ENCODE measurements around the gene NUDCD3. TPM values are rescaled to one million over a fixed set of nuclear protein-coding genes. Genes with fewer than 3 reads are reported as not detected.
A peak's percentile ranks its signal among the peaks of the same experiment; 100 is the strongest.

Gene NUDCD3
- total RNA-seq, 1 donor from 2014 or later, result 105 TPM

DNA sequence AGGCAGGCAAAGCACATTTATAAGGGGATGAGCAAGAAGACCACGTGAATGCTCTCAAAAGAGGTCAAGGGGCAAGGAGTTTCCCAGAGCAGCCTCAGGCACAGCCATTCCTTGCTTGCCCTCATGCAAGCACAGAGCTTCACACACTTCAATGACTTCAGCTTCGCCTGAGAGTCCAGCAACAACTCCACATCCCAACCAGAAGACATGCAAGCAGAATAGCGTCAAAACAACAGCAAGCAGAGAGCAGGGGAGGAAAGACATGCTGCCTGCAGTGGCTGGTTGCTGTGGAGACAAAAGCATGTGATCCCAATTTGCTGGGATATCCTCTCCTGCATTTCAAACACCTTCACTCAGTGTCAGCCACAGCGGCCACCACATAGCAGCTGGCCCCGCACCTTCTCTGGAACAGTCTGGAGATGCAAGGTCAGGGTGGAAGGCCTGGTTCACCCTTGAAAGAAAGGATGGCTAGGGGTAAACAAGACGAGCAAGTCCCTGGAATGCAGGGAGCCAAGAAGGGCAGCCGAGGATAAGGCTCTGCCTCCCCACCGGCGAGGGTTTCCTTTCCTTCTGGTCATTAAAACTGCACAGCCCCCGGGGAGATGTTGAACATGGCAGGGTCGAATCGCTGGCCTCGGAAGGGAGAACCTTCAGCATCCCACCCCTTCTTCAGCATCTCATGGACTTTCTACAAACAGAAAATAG lies 104.9 kb downstream of the NUDCD3 start:
- peaks cover 27% of the 10 kb centered on the region for H3K36me3 Mint-ChIP-seq (ENCODE audit: low read depth)
- no peak for DNase-seq (ENCODE audit: low spot score)
- no peak overlapping the region for H3K4me3 Mint-ChIP-seq (ENCODE audit: unreplicated experiment)
- H3K9me3 Mint-ChIP-seq (ENCODE audit: low read depth), result no peaks in the 10 kb centered on the region
- no peaks in the 10 kb centered on the region for H3K27me3 Mint-ChIP-seq (ENCODE audit: low read depth)
- peaks cover 16% of the 10 kb centered on the region for H3K4me1 Mint-ChIP-seq (ENCODE audit: low read depth)
- TF ChIP-seq, protein P1, sequence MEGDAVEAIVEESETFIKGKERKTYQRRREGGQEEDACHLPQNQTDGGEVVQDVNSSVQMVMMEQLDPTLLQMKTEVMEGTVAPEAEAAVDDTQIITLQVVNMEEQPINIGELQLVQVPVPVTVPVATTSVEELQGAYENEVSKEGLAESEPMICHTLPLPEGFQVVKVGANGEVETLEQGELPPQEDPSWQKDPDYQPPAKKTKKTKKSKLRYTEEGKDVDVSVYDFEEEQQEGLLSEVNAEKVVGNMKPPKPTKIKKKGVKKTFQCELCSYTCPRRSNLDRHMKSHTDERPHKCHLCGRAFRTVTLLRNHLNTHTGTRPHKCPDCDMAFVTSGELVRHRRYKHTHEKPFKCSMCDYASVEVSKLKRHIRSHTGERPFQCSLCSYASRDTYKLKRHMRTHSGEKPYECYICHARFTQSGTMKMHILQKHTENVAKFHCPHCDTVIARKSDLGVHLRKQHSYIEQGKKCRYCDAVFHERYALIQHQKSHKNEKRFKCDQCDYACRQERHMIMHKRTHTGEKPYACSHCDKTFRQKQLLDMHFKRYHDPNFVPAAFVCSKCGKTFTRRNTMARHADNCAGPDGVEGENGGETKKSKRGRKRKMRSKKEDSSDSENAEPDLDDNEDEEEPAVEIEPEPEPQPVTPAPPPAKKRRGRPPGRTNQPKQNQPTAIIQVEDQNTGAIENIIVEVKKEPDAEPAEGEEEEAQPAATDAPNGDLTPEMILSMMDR (IDR thresholded peaks at IDR 0.05), result no peak
- peak overlapping the region; percentile 58 for H3K27ac Mint-ChIP-seq (ENCODE audit: unreplicated experiment)

DNA sequence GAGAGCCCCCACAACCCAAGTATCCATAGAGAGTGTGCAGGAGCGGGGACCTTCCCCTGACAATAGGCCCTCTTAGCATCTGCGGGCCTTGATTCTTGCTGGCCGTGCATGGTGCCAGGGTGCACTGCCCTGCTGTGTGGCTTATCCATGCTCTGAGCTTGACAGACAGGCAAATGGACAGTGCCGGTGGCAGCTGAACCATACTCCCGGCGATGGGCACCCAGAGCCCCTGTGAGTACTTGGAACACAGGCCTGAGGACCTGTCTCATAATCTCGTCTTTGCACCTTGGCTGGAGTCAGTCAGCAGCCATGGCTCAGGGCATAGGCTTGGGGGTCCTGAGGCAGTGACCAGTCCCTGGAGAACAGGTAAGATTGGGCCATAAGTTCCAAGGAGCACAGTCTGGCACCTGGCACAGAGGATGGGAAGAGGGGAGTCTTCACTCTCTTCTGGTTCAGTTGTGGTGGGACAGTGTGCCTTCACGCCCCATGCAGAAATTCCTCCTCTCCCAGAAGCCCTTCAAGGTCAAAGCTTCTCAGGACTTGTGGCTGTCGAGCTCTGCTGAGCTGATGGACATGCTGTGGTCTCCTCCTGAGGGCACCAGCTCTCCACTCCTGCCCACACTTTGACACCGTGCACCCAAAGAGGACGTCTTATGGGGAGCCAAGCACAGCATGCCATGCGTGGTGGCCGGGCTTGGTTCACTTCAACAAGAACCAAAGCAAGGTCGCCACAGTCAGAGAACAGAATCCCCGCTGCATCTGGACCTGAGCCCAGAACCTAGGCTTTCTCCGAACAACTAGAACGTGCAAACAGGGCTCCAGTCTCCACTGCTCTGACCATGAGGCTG lies 105.6 kb downstream of the NUDCD3 start:
- peak; percentile 83 for DNase-seq (ENCODE audit: low spot score)
- Mint-ChIP-seq H3K4me1 (ENCODE audit: low read depth) (peaks cover 16% of the 10 kb centered on the region), H3K36me3 (ENCODE audit: low read depth) (peaks cover 24% of the 10 kb centered on the region), H3K4me3 (ENCODE audit: unreplicated experiment) (no peak overlapping the region), H3K27me3 (ENCODE audit: low read depth) (no peaks in the 10 kb centered on the region), H3K27ac (ENCODE audit: unreplicated experiment) (no peak overlapping the region), H3K9me3 (ENCODE audit: low read depth) (no peaks in the 10 kb centered on the region)
- TF ChIP-seq, protein P1 (IDR thresholded peaks at IDR 0.05), result no peak

DNA sequence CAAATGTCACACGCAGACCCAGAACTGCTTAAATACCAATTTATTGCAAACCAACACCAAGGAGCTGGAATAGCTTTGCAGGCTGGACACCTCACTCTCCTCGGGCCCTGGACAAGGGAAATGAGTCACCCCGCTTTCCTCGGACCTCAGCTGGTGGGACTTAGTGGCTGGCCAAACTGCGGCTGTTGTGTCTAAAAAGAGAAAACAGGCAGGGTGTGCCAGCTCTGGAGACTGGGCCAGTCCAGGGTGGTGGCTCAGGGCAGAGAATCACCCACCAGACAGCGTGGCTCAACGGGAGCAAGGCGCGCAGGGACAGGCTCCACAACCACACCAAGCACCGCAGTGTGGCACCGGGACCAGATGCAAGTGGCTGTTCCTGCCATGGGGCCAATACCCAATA lies 106.9 kb downstream of the NUDCD3 start:
- Mint-ChIP-seq H3K27ac (ENCODE audit: unreplicated experiment) (peak overlapping the region; percentile 56), H3K27me3 (ENCODE audit: low read depth) (no peaks in the 10 kb centered on the region), H3K9me3 (ENCODE audit: low read depth) (no peaks in the 10 kb centered on the region), H3K4me1 (ENCODE audit: low read depth) (peaks cover 27% of the 10 kb centered on the region), H3K4me3 (ENCODE audit: unreplicated experiment) (no peak overlapping the region), H3K36me3 (ENCODE audit: low read depth) (peaks cover 22% of the 10 kb centered on the region)
- DNase-seq (ENCODE audit: low spot score), result peak; percentile 75
- TF ChIP-seq, protein P1 (IDR thresholded peaks at IDR 0.05), result no peak

DNA sequence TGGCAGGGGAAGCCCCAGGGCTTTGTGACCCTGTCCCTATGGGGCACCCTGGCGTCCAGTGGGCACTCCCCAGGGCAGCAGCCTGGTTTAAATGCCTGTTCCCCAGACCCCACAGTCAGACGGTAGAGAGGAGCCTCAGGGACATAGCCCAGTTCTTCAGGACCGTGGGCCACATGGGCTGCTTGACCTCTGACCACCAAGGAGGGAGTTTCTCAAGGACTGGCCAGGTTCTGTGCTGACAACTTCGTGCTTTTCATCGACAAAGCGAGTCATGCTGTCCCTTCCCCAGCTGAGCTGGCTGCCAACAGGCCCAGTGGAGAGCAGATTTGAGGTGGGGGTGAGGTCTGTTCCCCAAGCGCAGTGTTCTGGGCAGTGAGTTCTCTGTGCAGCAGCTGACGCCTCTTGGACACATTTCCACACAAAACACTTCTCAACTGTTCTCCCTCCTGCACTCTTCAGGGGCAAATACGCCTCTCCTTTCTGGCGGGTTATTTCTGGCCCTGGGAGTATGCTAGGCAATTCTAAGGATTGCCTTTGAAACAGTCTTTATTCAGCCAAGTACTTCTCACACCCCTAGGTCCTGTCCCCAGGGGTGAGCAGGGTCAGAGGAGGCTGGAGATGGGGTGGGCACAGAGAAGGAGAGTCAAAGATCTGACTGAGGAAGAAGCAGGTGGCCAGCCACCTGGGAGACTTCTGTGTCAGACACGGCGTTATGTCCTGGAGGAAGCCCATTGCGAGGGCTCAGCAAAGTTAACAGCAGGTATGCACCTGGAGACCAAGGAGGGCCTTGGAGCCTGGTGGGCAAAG lies 107.8 kb downstream of the NUDCD3 start:
- Mint-ChIP-seq H3K27me3 (ENCODE audit: low read depth) (no peaks in the 10 kb centered on the region), H3K4me3 (ENCODE audit: unreplicated experiment) (no peak overlapping the region), H3K4me1 (ENCODE audit: low read depth) (peaks cover 29% of the 10 kb centered on the region), H3K9me3 (ENCODE audit: low read depth) (no peaks in the 10 kb centered on the region), H3K36me3 (ENCODE audit: low read depth) (peaks cover 18% of the 10 kb centered on the region), H3K27ac (ENCODE audit: unreplicated experiment) (peak overlapping the region; percentile 36)
- TF ChIP-seq, protein P1 (IDR thresholded peaks at IDR 0.05), result no peak
- peak; percentile 77 for DNase-seq (ENCODE audit: low spot score)

Data from chondrocyte (in vitro differentiated cells).